NCI-H146 treated with DMSO at 0.1 percent for 48 hours (cell line): Measurements from ENCODE around the gene PDCD6IP.
A peak's percentile ranks its signal among the peaks of the same experiment; 100 is the strongest.
"Not testable (repeated sequence)": the region's sequence is repeated elsewhere in the genome, so short reads cannot be mapped to it uniquely, and the experiment has no call there.

Source experiments
- DNase-seq: peaks from one replicate; lab custom pipeline; 2025; ENCODE audit not compliant: unreplicated experiment; lab: John Stamatoyannopoulos, UW

Gene PDCD6IP

DNA sequence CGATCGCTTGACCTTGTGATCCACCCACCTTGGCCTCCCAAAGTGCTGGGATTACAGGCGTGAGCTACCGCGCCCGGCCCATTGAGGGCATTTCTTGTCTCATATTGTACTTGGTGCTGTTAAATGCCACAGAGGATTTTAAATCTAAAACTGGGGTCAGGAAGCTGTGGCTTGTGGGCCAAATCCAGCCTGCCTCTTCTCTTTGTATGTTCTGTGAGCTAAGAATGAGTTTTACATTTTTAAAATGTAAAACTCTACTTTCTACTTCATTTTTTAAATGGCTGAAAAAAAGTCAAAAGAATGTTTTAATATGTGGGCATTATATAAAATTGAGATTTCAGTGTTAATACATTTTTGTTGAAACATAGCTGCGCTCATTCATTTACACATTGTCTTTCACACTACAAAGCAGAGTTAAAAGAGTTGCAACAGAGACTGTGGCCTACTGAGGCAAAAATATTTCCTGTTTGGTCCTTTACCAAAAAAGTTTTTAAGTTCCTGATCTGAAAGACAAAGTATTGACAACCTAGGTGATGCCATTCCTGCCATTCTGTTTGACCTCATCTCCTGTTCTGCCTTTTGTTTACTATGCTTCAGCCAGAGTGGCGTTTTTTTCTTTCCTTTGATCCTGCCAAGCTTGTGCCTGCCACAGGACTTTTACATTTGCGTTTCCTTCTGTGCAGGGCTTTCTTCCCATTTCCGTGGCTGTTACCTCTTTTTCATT, 50.4 kb downstream of the PDCD6IP start:
- DNase-seq: no peak

DNA sequence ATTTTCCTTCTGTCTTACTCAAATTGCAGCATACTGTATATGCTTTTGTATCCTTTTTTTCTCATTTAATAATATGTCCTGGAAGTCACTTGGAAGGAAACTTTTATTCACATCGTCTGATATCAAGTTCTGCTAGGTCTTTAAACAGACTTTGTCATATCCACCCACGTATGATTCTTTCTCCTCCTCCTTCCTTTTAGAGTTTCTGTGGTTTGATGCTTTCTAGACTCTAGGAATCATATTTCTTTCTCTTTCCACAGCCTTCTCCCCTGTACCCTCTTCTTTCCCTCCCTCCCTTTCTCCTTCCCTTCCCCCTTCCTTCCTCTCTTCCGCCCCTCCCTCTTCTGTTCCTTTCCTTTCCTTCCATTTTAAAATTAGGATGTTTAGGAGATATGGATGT, 52.2 kb downstream of the PDCD6IP start:
- DNase-seq: not testable (repeated sequence)

DNA sequence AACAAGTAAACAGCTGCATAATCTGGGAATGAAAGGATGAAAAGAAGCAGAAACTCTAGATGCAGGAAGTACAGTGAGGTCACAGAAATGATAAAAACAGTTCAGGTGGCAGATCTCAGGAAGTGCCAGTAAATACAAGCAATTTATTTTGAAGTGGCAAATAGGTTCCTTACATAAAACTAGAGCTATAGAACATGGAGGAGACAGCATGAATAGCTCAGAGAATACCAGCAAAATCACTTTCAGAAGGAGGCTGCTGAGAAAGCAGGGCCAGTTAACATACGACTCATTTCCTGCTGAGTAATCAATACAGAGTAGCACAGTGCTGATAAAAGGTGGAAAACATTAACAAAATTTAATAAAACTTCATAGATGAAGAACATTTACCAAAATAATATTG, 57.0 kb downstream of the PDCD6IP start:
- DNase-seq: not testable (repeated sequence)

DNA sequence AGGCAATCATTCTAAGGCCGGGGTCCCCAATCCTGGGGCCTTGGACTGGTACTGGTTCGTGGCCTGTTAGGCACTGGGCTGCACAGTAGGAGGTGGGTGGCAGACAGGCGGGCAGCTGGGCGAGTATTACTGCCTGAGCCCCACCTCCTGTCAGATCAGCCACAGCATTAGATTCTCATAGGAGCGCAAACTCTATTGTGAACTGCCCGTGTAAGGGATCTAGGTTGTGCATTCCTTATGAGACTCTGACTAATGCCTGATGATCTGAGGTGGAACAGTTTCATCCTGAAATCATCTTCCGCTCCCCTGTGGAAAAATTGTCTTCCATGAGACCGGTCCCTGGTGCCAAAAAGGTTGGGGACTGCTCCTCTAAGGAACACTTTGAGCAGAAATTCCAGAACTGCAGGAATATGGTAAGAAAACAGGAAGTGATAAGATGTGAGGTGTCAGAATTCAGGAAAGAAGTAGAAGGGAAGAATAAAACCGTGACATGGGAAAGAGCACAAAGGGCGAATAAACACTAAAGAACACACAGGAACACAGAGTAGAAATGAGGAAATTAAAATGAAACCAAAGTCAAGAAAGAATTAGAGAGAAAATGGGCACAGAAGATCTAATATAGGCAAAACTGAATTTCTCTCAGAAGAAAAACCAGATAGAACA, 57.6 kb downstream of the PDCD6IP start:
- DNase-seq: no peak

DNA sequence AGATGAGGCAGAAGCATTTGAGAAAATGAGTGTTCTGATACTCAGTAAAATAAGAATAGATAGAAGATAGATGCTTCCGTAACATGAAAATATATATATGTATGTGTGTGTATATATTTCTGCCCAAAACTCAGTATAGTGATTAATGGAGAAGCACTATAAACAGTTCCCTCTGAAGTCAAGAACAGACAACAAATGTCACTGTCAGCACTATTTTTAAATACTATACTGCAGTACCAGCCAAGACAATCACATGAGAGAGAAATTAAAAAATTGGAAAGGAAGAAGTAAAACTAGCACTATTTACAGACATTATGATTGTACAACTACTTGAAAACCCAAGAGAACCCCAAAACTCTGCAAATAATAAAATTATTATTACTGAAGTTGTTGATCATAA, 59.3 kb downstream of the PDCD6IP start:
- not testable (repeated sequence) for DNase-seq

DNA sequence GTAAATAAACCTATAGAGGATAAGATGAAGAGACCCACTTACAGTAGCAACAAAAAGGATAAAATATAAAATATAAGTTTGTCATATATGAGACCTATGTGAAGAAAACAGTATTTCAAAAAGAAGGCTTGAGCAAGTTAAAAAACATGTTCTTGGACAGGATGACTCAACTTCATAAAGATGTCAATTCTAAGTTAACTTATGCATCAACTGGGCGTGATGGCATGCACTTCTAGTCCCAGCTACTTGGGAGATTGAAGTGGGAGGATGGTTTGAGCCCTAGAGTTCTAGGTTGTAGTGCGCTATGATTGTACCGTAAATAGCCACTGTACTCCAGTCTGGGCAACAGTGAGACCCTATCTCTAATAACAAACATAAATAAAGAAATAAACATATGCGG, 59.7 kb downstream of the PDCD6IP start:
- no peak for DNase-seq

DNA sequence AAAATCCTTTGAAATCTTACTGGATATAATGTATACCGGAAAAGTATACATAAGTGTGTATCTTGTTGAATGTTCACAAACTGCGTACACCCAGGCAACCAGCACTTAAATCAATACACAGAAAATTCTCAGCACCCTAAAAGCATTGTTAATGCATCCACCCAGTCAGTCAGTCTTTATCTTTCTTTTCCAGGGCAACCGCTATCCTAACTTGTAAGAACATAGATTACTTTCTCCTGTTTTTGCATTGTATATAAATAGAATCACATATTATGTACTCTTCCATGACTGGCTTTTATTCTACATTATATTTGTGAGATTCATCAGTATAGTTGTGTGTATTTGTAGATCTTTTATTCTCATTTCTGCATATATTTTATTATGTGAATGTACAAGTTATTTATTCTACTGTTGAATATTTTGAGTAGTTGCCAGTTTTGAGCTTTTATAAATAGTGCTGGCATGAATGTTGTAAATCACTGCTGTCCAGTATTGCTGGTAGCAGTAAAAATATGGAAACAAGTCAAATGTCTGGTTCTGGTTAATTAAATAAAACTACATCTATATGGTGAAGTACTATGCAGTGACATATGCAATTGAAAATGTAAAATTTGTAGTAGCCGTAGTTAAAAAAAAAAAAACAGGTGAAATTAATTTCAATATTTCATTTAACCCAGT, 62.1 kb downstream of the PDCD6IP start:
- DNase-seq: no peak

DNA sequence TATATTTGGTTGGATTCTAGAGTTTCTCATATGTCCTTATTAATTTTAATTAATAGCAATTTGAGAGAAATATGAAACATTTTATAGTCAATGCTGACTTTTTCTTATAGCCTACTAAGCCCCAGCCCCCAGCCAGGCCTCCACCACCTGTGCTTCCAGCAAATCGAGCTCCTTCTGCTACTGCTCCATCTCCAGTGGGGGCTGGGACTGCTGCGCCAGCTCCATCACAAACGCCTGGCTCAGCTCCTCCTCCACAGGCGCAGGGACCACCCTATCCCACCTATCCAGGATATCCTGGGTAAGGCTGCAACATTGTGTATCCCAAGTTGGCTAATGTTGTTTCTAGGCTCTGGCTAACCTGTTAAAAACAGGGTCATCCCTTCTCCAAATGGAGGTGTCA, 66.7 kb downstream of the PDCD6IP start:
- DNase-seq: no peak

DNA sequence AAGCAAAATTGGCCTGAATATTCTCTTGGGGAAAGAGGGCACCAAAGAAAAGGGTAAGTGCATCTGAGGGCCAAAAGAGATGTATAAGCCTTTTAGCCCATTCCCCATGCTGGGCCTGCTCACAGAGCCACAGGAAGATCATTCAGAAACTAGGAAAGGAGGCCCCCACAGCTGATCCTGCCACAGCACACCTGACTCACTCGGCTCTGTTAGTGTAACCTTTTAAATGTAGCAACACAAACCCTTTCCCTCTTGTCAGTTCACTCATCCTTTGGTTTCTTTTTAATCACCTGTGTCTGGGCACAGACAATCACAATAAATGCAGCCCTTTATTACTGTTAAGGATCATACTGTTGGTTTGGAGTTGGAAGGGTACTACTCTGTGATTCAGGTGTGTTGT, 69.9 kb downstream of the PDCD6IP start:
- no peak for DNase-seq

DNA sequence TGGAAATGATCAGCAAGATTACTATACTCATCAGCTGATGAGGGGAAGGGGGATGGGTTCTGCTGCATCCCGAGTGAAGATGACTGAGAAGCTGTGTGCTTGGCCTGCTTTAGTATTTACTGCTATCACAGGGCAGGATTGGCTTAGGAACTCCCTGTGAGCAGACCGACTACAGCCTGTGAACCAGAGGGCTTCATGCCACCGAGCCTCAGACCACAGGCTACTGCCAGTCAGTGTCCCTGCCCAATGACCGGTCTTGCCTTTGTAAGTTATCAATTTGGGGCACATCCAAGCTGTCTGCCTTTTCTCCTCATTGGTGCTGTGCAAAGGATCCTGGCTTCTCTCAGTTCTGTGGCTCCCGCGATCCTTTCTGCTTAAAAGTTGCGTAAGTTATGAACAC, 71.5 kb downstream of the PDCD6IP start:
- no peak for DNase-seq

DNA sequence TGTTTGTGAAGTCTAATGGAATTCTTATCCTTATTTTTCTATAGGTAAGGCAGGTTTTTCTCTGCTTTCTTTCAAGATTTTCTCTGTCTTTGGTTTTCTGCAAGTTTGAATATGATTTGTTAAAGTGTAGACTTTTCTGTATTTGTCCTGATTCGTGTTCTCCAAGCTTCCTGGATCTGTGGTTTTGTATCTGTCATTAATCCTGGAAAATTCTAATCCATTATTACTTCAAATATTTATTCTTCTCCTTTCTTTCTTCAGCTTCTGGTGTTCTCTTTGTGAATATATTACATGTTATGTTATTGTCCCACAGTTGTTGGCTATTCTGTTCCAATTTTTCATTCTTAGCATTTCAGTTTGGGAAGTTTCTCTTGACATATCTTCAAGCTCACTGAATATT, 76.4 kb downstream of the PDCD6IP start:
- DNase-seq: no peak

DNA sequence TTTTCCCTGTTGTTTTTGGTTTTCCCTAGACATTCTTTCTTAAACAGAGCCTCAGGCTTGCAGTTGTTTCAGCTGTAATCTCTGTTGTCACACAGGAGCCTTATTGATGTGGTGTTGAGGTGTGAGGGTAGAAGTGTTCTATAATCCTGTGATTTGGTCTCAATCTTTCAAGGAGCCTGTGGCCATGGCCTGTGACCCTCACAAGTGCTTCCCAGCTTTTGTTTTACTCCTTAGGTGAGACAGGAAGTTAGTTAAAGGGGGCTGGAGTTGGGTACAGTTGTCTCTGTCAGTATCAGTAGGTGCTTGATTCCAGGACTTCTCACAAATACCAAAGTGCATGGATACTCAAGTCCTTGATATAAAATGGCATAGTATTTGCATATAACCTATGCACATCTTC, 77.2 kb downstream of the PDCD6IP start:
- no peak for DNase-seq

DNA sequence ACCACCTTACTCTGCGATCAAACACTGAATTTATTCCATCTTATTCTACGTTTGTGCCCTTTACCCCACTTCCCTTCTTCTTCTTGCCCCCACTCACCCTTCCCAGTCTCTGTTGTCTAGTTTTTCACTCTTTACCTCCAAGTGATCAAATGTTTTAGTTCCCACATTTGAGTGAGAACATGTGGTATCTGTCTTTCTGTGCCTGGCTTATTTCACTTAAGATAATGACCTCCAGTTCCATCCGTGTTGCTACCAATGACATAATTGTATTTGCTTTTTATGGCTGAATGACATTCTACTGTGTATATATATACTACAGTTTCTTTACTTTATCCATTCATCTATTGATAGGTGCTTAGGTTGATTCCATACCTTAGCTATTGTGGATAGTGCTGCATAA, 78.8 kb downstream of the PDCD6IP start:
- peak; percentile 53 for DNase-seq

DNA sequence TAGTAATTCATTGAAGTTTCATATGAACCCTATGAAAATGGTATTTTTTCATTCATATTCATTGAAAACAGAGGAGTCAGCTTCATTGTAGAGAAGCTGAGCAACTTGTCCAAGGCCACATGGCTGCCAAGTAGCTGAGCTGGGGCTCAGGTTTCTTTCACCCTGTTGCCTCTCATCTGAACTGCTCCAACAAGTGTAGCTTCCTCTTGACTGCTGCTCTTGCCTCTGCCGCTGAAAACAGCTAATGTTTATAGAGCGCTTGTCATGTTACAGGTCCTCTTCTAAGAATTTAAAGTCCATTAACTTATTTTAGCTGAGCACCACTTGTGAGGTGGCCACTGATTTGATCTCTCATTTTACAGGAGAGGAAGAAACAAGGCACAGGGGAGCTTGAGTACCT, 81.1 kb downstream of the PDCD6IP start:
- no peak for DNase-seq

DNA sequence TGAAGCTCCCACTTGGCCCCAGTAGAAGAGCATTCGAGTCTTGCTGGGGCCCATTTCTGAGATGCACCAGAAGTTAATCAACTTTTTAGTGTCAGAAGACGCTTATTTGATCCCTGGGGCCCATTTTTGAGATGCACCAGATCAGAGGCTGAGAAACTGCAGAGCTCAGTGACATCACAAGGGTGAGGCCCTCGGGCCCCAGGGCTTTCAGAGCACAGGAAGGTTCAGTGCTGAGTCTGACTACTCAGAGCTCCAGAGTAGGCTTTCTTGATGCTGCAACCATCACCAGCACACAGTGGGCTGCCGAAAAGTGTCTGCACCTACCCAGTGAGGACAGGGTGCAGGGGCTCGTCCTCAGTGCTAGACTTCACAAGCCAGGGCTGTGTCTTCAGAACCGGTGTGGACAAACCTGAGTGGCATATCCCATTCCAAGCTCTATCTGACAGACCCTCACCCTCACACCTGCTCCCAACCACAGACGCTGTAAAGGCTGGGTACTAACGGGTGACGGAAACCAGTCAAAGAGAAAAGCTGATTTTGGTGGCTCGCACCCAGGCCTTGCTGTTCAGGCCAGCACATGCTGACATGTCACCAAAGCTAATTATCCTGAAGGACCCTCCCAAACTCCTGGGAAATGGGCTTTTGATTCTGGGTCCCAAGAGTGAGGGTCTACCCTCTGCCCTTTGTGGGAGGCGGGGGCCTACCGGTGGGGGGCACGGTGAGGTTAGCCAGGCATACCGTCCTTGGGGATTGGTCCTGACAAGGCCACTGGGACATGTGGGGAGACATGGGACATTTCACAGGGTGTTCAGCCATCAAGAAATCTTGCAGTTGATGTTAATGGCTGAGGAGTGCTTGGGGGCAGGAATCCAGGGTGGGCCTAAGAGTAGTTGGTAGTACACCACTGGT, 83.0 kb downstream of the PDCD6IP start:
- DNase-seq: no peak

DNA sequence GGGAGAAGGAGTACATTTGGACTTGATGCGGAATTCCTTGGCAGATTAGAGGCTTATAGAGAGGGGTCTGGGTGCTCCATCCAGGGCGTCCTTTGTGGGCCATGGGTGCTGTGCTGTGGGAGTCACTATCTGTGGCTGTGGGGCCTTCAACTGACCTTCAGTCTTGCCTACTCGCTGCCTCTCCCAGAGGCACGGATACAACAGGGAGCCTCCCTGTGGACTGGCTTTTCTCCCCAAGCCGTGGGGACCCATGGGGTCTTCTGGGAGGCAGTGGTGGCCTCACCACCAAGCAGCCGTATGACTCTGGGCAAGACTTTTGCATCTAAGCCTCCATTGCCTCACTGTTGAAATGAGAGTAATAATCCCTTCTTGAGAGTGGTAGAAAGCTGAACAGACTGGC, 83.9 kb downstream of the PDCD6IP start:
- no peak for DNase-seq

DNA sequence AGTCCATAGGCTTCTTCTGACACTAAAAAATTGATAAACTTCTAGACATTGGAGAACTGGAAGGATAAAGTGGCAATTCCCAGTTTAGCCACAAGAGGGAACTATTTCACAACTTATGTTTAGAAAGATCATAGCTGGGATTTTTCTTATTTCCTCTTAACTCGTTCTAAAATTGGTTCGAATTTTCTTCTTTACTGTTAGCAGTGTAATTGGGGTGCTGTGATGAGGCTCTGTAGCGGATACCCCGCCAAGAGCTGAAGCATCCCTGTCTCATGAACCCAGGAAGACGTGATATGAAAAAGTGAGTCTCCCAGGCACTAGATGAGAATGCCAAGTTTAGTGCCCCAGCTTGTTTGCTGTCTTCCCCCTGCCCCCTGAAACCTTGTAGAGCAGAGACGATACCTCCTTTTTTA, 85.1 kb downstream of the PDCD6IP start:
- peak; percentile 2 for DNase-seq

DNA sequence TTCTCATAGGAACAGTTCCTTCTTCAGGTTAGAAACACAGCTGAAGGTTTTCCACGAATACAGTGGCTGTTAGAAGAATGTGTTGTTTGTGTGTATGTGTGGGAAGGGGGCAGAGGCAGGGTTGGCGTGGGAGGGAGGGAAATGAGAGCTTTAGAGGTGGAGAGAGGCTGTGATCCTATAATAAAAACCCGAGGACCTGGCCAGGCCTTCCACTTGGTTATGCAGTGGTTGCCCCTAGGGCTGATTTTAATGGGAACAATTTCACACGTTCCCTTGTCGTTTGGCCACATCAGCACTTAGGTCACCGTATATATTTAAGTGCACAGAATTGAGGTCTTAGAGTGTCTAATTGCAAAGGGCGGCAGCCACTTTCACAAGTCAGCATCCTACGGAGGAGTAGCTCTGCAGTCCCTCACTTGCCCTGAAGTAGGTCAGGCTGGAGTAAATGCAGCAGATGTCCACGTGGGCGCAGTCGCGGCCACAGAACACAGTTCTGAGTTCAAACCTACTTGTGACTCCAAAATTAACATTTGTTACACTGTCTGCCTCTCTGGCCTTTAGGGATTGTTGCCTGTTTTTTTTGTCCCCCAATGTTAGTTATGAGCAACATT, 85.6 kb downstream of the PDCD6IP start:
- peak; percentile 1 for DNase-seq

DNA sequence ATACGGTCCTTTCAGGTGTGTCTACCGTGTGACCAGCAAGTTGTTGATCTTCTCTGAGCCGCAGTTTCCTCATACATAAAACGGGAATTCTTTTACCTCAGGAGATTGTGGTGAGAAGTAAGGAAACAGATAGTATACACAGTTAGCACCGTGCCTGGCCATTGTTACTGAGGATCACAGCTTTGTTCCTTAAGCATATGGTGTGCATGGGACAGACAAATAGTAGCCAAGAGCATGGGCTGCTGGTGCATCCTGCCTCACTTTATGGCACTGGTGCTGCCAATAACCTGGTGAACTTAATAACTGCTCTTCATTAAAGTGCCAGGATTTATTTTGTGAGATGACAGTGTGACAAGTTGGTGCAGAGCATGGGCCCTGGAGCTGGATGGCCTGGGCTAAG, 86.3 kb downstream of the PDCD6IP start:
- no peak for DNase-seq

DNA sequence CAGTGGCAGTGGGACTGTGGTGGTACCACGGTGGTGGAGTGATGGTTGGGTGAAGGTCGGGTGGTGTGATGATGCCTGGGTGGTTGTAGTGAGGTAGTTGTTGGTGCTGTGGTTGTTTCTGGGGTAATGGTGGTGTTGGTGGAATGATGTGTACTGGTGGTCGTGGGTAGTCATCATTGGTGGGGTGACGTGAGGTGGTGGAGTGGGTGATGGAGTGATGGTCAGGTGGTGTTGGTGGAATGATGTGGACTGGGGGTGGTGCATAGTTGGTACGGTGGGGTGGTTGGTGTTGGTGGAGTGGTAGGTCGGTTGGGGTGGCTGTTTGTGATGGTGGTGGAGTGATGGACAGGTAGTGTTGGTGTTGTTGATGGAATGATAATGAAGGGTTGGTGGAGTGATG, 87.1 kb downstream of the PDCD6IP start:
- no peak for DNase-seq

DNA sequence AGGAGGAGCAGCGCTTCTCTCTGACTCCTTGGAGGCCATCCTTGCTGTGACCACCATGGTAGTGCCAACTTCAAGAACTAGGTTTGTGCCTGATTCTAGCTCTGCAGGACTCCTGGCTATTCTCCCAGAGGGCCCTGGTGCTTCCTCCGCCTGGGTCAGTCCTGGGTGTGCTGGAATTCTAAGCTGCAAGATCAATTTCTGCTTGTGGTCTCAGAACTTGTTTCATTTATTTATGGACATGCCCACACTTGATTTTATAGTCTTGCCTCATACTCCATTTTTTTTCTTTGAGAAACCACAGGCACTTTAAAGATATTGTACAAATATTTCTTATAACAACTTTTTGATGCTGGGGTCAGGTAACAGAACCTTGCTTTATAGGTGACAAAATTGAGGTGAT, 87.6 kb downstream of the PDCD6IP start:
- DNase-seq: no peak
